Neural cell (in vitro differentiated cells): ENCODE data around the gene ZNF644. TPM values are rescaled to one million over a fixed set of nuclear protein-coding genes. Genes with fewer than 3 reads are reported as not detected.

Source experiments
- H2AFZ ChIP-seq: fragments of 200-600, 300-800 bp; sonication (generic), shearing (Covaris generic); 2 replicates; pipeline ENCODE4 v1.6.0; 2014; ENCODE audit warnings: low read depth, mild to moderate bottlenecking, antibody characterized with exemption, low read length, moderate library complexity
- H3F3A ChIP-seq: fragments of 200-600 bp; shearing (Covaris generic); 2 replicates; pipeline ENCODE4 v1.6.1; 2016; ENCODE audit warnings: mild to moderate bottlenecking, moderate library complexity, mixed read lengths, antibody characterized with exemption, low read length; ENCODE audit not compliant: insufficient read depth, poor library complexity, severe bottlenecking
- H3K27ac ChIP-seq: fragments of 200-600, 300-800 bp; sonication (generic), shearing (Covaris generic); 2 replicates; pipeline ENCODE4 v1.5.1; 2014; ENCODE audit warnings: mild to moderate bottlenecking, low read length, moderate library complexity
- H3K27me3 ChIP-seq: fragments of 300-800, 200-600 bp; sonication (generic), shearing (Covaris generic); 2 replicates; pipeline ENCODE4 v1.6.0; 2014; ENCODE audit warnings: mild to moderate bottlenecking, low read depth, low read length, moderate library complexity; ENCODE audit not compliant: insufficient read depth
- H3K36me3 ChIP-seq: fragments of 300-800, 200-600 bp; sonication (generic), shearing (Covaris generic); 2 replicates; pipeline ENCODE4 v1.5.1; 2014; ENCODE audit warnings: mild to moderate bottlenecking, antibody characterized with exemption, low read length, moderate library complexity; ENCODE audit not compliant: insufficient read depth
- H3K4me2 ChIP-seq: fragments of 300-800, 200-600 bp; sonication (generic), shearing (Covaris generic); 2 replicates; pipeline ENCODE4 v1.6.0; 2014; ENCODE audit warnings: mild to moderate bottlenecking, low read length
- H3K4me3 ChIP-seq: fragments of 300-800, 200-600 bp; sonication (generic), shearing (Covaris generic); 2 replicates; pipeline ENCODE4 v1.5.1; 2014; ENCODE audit warnings: mild to moderate bottlenecking, low read length, moderate library complexity
- H3K79me2 ChIP-seq: fragments of 200-600 bp; shearing (Covaris generic); replicated peaks from 2 replicates; pipeline ENCODE4 v1.6.0; 2014; ENCODE audit warnings: mild to moderate bottlenecking, low read length, moderate library complexity; ENCODE audit not compliant: insufficient read depth
- H3K9ac ChIP-seq: fragments of 300-800, 200-600 bp; sonication (generic), shearing (Covaris generic); 2 replicates; pipeline ENCODE4 v1.6.1; 2016; ENCODE audit warnings: mild to moderate bottlenecking, low read length, mixed read lengths
- H3K9me2 ChIP-seq: fragments of 200-600 bp; shearing (Covaris generic); 2 replicates; pipeline ENCODE4 v1.6.1; 2016; ENCODE audit warnings: mild to moderate bottlenecking, low read length, mixed read lengths; ENCODE audit not compliant: insufficient read depth
- H3K9me3 ChIP-seq: fragments of 200-600, 300-800 bp; sonication (generic), shearing (Covaris generic); 2 replicates; pipeline ENCODE4 v1.6.1; 2016; ENCODE audit warnings: mild to moderate bottlenecking, mixed run types, low read length, moderate library complexity, mixed read lengths
- H4K20me1 ChIP-seq: fragments of 200-600 bp; shearing (Covaris generic); 2 replicates; pipeline ENCODE4 v1.6.1; 2016; ENCODE audit warnings: mild to moderate bottlenecking, mixed run types; ENCODE audit not compliant: insufficient read depth
- EZH2 ChIP-seq: fragments of 200-600, 300-800 bp; shearing (Covaris generic), sonication (generic); IDR thresholded peaks from 2 replicates; pipeline ENCODE4 v1.6.1; 2014; ENCODE audit warnings: antibody characterized with exemption, low read length, borderline replicate concordance, mild to moderate bottlenecking; ENCODE audit not compliant: insufficient read depth, poor library complexity, severe bottlenecking
- MXI1 ChIP-seq: fragments of 450-650 bp; conservative IDR thresholded peaks from 2 replicates; pipeline ENCODE4 v1.6.1; 2014; ENCODE audit warnings: antibody characterized with exemption, mild to moderate bottlenecking; ENCODE audit not compliant: poor library complexity, severe bottlenecking
- POLR2AphosphoS5 ChIP-seq: IDR thresholded peaks from 2 replicates; pipeline ENCODE4 v1.6.1; 2012
- RAD21 ChIP-seq: fragments of 450-650 bp; conservative IDR thresholded peaks from 2 replicates; pipeline ENCODE4 v1.6.1; 2014; ENCODE audit warnings: antibody characterized with exemption, mild to moderate bottlenecking, moderate library complexity
- TAF1 ChIP-seq: IDR thresholded peaks from 2 replicates; pipeline ENCODE4 v1.6.1; 2012; ENCODE audit warnings: low read depth
- polyA plus RNA-seq: library from polyadenylated mRNA; depleted of rRNA; stranded (reverse); fragments of >200 nt; gene quantifications from 2 replicates; pipeline ENCODE4 v1.2.3, GENCODE V29; 2014
- TF ChIP-seq, protein P1 (sequence below): fragments of 450-650 bp; IDR thresholded peaks from 2 replicates; pipeline ENCODE4 v1.5.1; 2014; ENCODE audit warnings: antibody characterized with exemption, mild to moderate bottlenecking, moderate library complexity; ENCODE audit not compliant: poor library complexity, severe bottlenecking
- TF ChIP-seq, protein P2 (sequence below): IDR thresholded peaks from 2 replicates; pipeline ENCODE4 v1.6.1; 2012; ENCODE audit warnings: borderline replicate concordance

Gene ZNF644
- polyA plus RNA-seq, 1 donor from 2014 or later: 71.7 TPM

DNA sequence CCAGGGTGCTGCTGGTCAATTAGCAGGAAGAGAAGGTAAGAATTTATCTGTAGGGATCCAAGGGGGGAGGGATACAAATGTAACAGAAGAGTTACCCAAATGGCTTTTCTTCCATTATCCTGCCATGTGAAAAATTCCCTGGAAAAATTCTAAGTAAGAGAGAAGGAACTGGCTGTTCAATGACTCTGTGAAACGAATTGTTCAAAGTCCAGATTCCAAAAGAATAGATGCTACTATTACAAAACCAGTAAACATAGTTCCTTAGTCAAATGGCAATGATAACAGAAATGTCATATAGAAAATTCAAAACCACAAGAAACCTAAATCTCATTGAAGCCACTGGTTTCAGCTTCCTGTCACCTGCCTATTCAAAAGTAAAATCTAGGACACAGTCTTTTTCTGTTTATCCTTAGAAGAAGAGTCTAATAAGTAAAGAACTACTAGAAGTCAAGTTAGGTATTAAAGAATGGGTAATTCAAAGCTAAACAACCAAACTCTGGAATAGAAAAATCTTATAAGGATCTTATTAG lies 102.6 kb downstream of the ZNF644 start:
- Histone ChIP-seq H3K27ac (no peak overlapping the region), H4K20me1 (no peaks in the 10 kb centered on the region), H3K9me3 (no peaks in the 10 kb centered on the region), H3K36me3 (no peaks in the 10 kb centered on the region), H3K9me2 (no peaks in the 10 kb centered on the region), H3K4me3 (no peak overlapping the region), H3K79me2 (peaks cover 45% of the 10 kb centered on the region), H3F3A (no peaks in the 10 kb centered on the region), H2AFZ (no peak overlapping the region), H3K27me3 (no peaks in the 10 kb centered on the region), H3K9ac (no peak overlapping the region), H3K4me2 (no peak overlapping the region)
- TF ChIP-seq, protein P1, sequence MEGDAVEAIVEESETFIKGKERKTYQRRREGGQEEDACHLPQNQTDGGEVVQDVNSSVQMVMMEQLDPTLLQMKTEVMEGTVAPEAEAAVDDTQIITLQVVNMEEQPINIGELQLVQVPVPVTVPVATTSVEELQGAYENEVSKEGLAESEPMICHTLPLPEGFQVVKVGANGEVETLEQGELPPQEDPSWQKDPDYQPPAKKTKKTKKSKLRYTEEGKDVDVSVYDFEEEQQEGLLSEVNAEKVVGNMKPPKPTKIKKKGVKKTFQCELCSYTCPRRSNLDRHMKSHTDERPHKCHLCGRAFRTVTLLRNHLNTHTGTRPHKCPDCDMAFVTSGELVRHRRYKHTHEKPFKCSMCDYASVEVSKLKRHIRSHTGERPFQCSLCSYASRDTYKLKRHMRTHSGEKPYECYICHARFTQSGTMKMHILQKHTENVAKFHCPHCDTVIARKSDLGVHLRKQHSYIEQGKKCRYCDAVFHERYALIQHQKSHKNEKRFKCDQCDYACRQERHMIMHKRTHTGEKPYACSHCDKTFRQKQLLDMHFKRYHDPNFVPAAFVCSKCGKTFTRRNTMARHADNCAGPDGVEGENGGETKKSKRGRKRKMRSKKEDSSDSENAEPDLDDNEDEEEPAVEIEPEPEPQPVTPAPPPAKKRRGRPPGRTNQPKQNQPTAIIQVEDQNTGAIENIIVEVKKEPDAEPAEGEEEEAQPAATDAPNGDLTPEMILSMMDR: no peak
- TF ChIP-seq EZH2: no peak

GRCh38 chr1:90911353-90911752 lies 110.5 kb downstream of the ZNF644 start:
- Histone ChIP-seq H3K27me3 (no peaks in the 10 kb centered on the region), H3K9me3 (no peaks in the 10 kb centered on the region), H3K4me2 (no peak overlapping the region), H3K9ac (no peak overlapping the region), H3F3A (no peaks in the 10 kb centered on the region), H3K27ac (no peak overlapping the region), H3K4me3 (no peak overlapping the region), H3K79me2 (peaks cover 6% of the 10 kb centered on the region), H3K36me3 (no peaks in the 10 kb centered on the region), H4K20me1 (no peaks in the 10 kb centered on the region), H2AFZ (no peak overlapping the region), H3K9me2 (no peaks in the 10 kb centered on the region)
- TF ChIP-seq, protein P1: no peak
- TF ChIP-seq POLR2AphosphoS5: no peak
- TF ChIP-seq EZH2: no peak
- TF ChIP-seq TAF1: no peak
- no peak for TF ChIP-seq MXI1
- TF ChIP-seq, protein P2, sequence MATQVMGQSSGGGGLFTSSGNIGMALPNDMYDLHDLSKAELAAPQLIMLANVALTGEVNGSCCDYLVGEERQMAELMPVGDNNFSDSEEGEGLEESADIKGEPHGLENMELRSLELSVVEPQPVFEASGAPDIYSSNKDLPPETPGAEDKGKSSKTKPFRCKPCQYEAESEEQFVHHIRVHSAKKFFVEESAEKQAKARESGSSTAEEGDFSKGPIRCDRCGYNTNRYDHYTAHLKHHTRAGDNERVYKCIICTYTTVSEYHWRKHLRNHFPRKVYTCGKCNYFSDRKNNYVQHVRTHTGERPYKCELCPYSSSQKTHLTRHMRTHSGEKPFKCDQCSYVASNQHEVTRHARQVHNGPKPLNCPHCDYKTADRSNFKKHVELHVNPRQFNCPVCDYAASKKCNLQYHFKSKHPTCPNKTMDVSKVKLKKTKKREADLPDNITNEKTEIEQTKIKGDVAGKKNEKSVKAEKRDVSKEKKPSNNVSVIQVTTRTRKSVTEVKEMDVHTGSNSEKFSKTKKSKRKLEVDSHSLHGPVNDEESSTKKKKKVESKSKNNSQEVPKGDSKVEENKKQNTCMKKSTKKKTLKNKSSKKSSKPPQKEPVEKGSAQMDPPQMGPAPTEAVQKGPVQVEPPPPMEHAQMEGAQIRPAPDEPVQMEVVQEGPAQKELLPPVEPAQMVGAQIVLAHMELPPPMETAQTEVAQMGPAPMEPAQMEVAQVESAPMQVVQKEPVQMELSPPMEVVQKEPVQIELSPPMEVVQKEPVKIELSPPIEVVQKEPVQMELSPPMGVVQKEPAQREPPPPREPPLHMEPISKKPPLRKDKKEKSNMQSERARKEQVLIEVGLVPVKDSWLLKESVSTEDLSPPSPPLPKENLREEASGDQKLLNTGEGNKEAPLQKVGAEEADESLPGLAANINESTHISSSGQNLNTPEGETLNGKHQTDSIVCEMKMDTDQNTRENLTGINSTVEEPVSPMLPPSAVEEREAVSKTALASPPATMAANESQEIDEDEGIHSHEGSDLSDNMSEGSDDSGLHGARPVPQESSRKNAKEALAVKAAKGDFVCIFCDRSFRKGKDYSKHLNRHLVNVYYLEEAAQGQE: no peak
- TF ChIP-seq RAD21: no peak
